H9 (cell line): ENCODE results near the gene ANXA2. TPM values are rescaled to one million over a fixed set of nuclear protein-coding genes. Genes with fewer than 3 reads are reported as not detected.

Experiments
- DNase-seq: peaks from one replicate; pipeline ENCODE4 v3.0.0-alpha.2; 2017
- H2AFZ ChIP-seq: one replicate; pipeline ENCODE4 v1.6.1; 2013; ENCODE audit warnings: mild to moderate bottlenecking, low read length, control low read depth, moderate library complexity
- H2AK5ac ChIP-seq: 2 replicates; pipeline ENCODE4 v1.6.1; 2013; ENCODE audit warnings: low read length, control low read depth, mixed read lengths; ENCODE audit not compliant: insufficient read length
- H2BK120ac ChIP-seq: one replicate; pipeline ENCODE4 v1.6.1; 2013; ENCODE audit warnings: low read depth, mild to moderate bottlenecking, low read length, control low read depth, inconsistent platforms; ENCODE audit not compliant: poor library complexity, severe bottlenecking
- H2BK12ac ChIP-seq: 2 replicates; pipeline ENCODE4 v1.6.1; 2013; ENCODE audit warnings: low read length, control low read depth, mixed read lengths, low read depth; ENCODE audit not compliant: insufficient read length
- H2BK15ac ChIP-seq: 2 replicates; pipeline ENCODE4 v1.6.1; 2013; ENCODE audit warnings: low read depth, low read length, control low read depth
- H2BK20ac ChIP-seq: one replicate; pipeline ENCODE4 v1.6.1; 2013; ENCODE audit warnings: low read depth, mild to moderate bottlenecking, low read length, control low read depth, inconsistent platforms; ENCODE audit not compliant: poor library complexity, severe bottlenecking
- H2BK5ac ChIP-seq: 2 replicates; pipeline ENCODE4 v1.6.1; 2013; ENCODE audit warnings: low read length, control low read depth, mixed read lengths; ENCODE audit not compliant: insufficient read length
- H3K14ac ChIP-seq: 2 replicates; pipeline ENCODE4 v1.6.1; 2013; ENCODE audit warnings: low read length, control low read depth; ENCODE audit not compliant: insufficient read depth
- H3K18ac ChIP-seq: 2 replicates; pipeline ENCODE4 v1.6.1; 2013; ENCODE audit warnings: low read depth, mild to moderate bottlenecking, mixed read lengths, low read length, control low read depth; ENCODE audit not compliant: insufficient read length
- H3K23ac ChIP-seq: 2 replicates; pipeline ENCODE4 v1.6.1; 2013; ENCODE audit warnings: low read length, control low read depth, mixed read lengths, low read depth; ENCODE audit not compliant: insufficient read length
- H3K23me2 ChIP-seq: 2 replicates; pipeline ENCODE4 v1.6.1; 2013; ENCODE audit warnings: low read depth, mild to moderate bottlenecking, mixed read lengths, low read length, control low read depth; ENCODE audit not compliant: insufficient read length, poor library complexity, severe bottlenecking
- H3K27ac ChIP-seq: 2 replicates; pipeline ENCODE4 v1.5.1; 2013; ENCODE audit warnings: low read length, control low read depth, mixed read lengths, low read depth; ENCODE audit not compliant: insufficient read length
- H3K27me3 ChIP-seq: 2 replicates; pipeline ENCODE4 v1.6.1; 2013; ENCODE audit warnings: low read length, control low read depth, inconsistent platforms; ENCODE audit not compliant: insufficient read depth
- H3K4ac ChIP-seq: 2 replicates; pipeline ENCODE4 v1.6.1; 2013; ENCODE audit warnings: low read depth, mild to moderate bottlenecking, control low read depth, inconsistent platforms, low read length, moderate library complexity
- H3K4me1 ChIP-seq: 2 replicates; pipeline ENCODE4 v1.6.1; 2013; ENCODE audit warnings: low read length, control low read depth, inconsistent platforms; ENCODE audit not compliant: insufficient read depth
- H3K4me2 ChIP-seq: 2 replicates; pipeline ENCODE4 v1.6.1; 2013; ENCODE audit warnings: low read length, control low read depth, mixed read lengths; ENCODE audit not compliant: insufficient read length, insufficient read depth
- H3K56ac ChIP-seq: 2 replicates; pipeline ENCODE4 v1.6.1; 2013; ENCODE audit warnings: low read depth, mild to moderate bottlenecking, mixed read lengths, low read length, control low read depth; ENCODE audit not compliant: insufficient read length
- H3K79me1 ChIP-seq: 2 replicates; pipeline ENCODE4 v1.6.1; 2013; ENCODE audit warnings: low read depth, mild to moderate bottlenecking, moderate library complexity, low read length, control low read depth, inconsistent platforms; ENCODE audit not compliant: insufficient read depth, poor library complexity, severe bottlenecking
- H3K79me2 ChIP-seq: 2 replicates; pipeline ENCODE4 v1.6.1; 2013; ENCODE audit warnings: low read length, control low read depth, inconsistent platforms; ENCODE audit not compliant: insufficient read depth
- H3K9ac ChIP-seq: 2 replicates; pipeline ENCODE4 v1.6.1; 2013; ENCODE audit warnings: low read length, control low read depth, mixed read lengths; ENCODE audit not compliant: insufficient read length; ENCODE audit errors: extremely low read depth
- H3K9me3 ChIP-seq: one replicate; pipeline ENCODE4 v1.6.1; 2013; ENCODE audit warnings: low read depth, low read length, inconsistent platforms; ENCODE audit not compliant: control insufficient read depth
- H3T11ph ChIP-seq: one replicate; pipeline ENCODE4 v1.6.1; 2013; ENCODE audit warnings: mild to moderate bottlenecking, low read length, control low read depth, inconsistent platforms
- H4K20me1 ChIP-seq: one replicate; pipeline ENCODE4 v1.6.1; 2013; ENCODE audit not compliant: control insufficient read depth, insufficient read length, insufficient read depth
- H4K5ac ChIP-seq: 2 replicates; pipeline ENCODE4 v1.6.1; 2013; ENCODE audit warnings: low read depth, mild to moderate bottlenecking, mixed read lengths, low read length, control low read depth; ENCODE audit not compliant: insufficient read length
- H4K8ac ChIP-seq: replicated peaks from 2 replicates; pipeline ENCODE4 v1.6.1; 2013; ENCODE audit warnings: low read length, control low read depth, mixed read lengths, low read depth; ENCODE audit not compliant: insufficient read length
- H4K91ac ChIP-seq: 2 replicates; pipeline ENCODE4 v1.6.1; 2013; ENCODE audit warnings: low read depth, mild to moderate bottlenecking, moderate library complexity, mixed read lengths, low read length, control low read depth; ENCODE audit not compliant: insufficient read length
- H3K27ac Mint-ChIP-seq, 3 experiments: 2 replicates in 2 of 3; 3 replicates in 1 of 3; pipeline ENCODE4 v1.8.0; 2020 to 2021; ENCODE audit warnings: mixed read lengths in 3 of 3, mild to moderate bottlenecking in 1 of 3, moderate library complexity in 1 of 3
- H3K27me3 Mint-ChIP-seq: 2 replicates; pipeline ENCODE4 v1.8.0; 2021; ENCODE audit warnings: low read depth, mild to moderate bottlenecking, moderate library complexity, mixed read lengths
- H3K36me3 Mint-ChIP-seq, 3 experiments: 2 replicates in 2 of 3; 3 replicates in 1 of 3; pipeline ENCODE4 v1.8.0; 2020 to 2021; ENCODE audit warnings: low read depth in 3 of 3, mixed read lengths in 3 of 3; ENCODE audit not compliant: insufficient read depth in 1 of 3
- H3K4me1 Mint-ChIP-seq, 2 experiments: 2 replicates each; pipeline ENCODE4 v1.8.0; 2020; ENCODE audit warnings: mixed read lengths in 2 of 2
- H3K4me3 Mint-ChIP-seq, 2 experiments: 2 replicates in 1 of 2; 3 replicates in 1 of 2; pipeline ENCODE4 v1.8.0; 2020 to 2021; ENCODE audit warnings: mild to moderate bottlenecking in 2 of 2, mixed read lengths in 2 of 2, moderate library complexity in 1 of 2
- H3K9me3 Mint-ChIP-seq, 2 experiments: 2 replicates in 1 of 2; 3 replicates in 1 of 2; pipeline ENCODE4 v1.8.0; 2020; ENCODE audit warnings: mild to moderate bottlenecking in 2 of 2, mixed read lengths in 2 of 2, moderate library complexity in 1 of 2
- CTCF ChIP-seq: fragments of 200-600 bp; sonication (generic); conservative IDR thresholded peaks from 3 replicates; pipeline ENCODE4 v1.8.0; 2021; ENCODE audit warnings: antibody characterized with exemption, mild to moderate bottlenecking
- WGBS: extraction: QIAGEN DNeasy Blood & Tissue Kit; methylation state at CpG from one replicate; pipeline ENCODE4 v1.1.7; 2013; ENCODE audit warnings: missing lambda C conversion rate, low lambda C conversion rate, mixed read lengths; ENCODE audit not compliant: insufficient read length; ENCODE audit errors: extremely low coverage; 5-methylcytosine and 5-hydroxymethylcytosine counted together
- total RNA-seq: library from RNA; stranded (reverse); gene quantifications from 2 replicates; pipeline ENCODE4 v1.2.1, GENCODE V29; 2021

ANXA2 gene
- total RNA-seq, 1 experiment from 2014 or later = 126 TPM

- Histone ChIP-seq H3K9ac (no peak overlapping the region), H3K27ac (no peak overlapping the region)
- no peak overlapping the region; a peak in 1 of 7 replicates for H3K27ac Mint-ChIP-seq
Measured at GRCh38 chr15:60318216-60318867, 79.4 kb downstream of the ANXA2 start.

More at GRCh38 chr15:60318216-60318867, 79.4 kb downstream of the ANXA2 start:
- H2BK12ac ChIP-seq = no peak overlapping the region
- no peak overlapping the region for H3K4ac ChIP-seq
- no peaks in the 10 kb centered on the region for H3K9me3 ChIP-seq
- no peak overlapping the region for H3K14ac ChIP-seq
- no peak overlapping the region for H3K4me3 Mint-ChIP-seq
- no peak overlapping the region for H3K18ac ChIP-seq
- H3K23me2 ChIP-seq = no peaks in the 10 kb centered on the region
- no peak overlapping the region for H4K5ac ChIP-seq
- H2AFZ ChIP-seq = no peak overlapping the region
- no CpG with 5 or more reads among the region's 4 CpGs for WGBS
- no peaks in the 10 kb centered on the region for H3K79me2 ChIP-seq
- no peaks in the 10 kb centered on the region for H4K20me1 ChIP-seq
- no peaks in the 10 kb centered on the region for H3K27me3 Mint-ChIP-seq
- no peaks in the 10 kb centered on the region for H3K79me1 ChIP-seq
- no peak overlapping the region for H2BK20ac ChIP-seq
- DNase-seq = no peak
- no peak overlapping the region for H3T11ph ChIP-seq
- no peak overlapping the region for H4K8ac ChIP-seq
- no peak overlapping the region for H2BK120ac ChIP-seq
- H3K9me3 Mint-ChIP-seq = no peaks in the 10 kb centered on the region
- H2BK5ac ChIP-seq = no peak overlapping the region
- no peak overlapping the region for H4K91ac ChIP-seq
- no peak overlapping the region for H2AK5ac ChIP-seq
- H3K4me1 Mint-ChIP-seq = peaks cover 6 to 8% of the 10 kb centered on the region in 2 experiments; a peak in 2 of 4 replicates
- H3K23ac ChIP-seq = no peak overlapping the region
- no peaks in the 10 kb centered on the region for H3K36me3 Mint-ChIP-seq
- no peak overlapping the region for H3K56ac ChIP-seq
- H3K4me1 ChIP-seq = no peaks in the 10 kb centered on the region
- H3K27me3 ChIP-seq = no peaks in the 10 kb centered on the region
- H3K4me2 ChIP-seq = no peak overlapping the region
- H2BK15ac ChIP-seq = no peak overlapping the region
- no peak for TF ChIP-seq CTCF
